Retinal pigment epithelial cell (primary cell): Measurements from ENCODE around the gene SLC24A3.

Experiments used
- DNase-seq: peaks from one replicate; pipeline ENCODE4 v3.0.0-alpha.2; 2010; ENCODE audit warnings: low read depth
- H3K4me3 ChIP-seq: 2 replicates; pipeline ENCODE4 v1.5.1; 2011; ENCODE audit warnings: mild to moderate bottlenecking, low read length, control low read depth, moderate library complexity
- TF ChIP-seq, protein P1 (sequence below): conservative IDR thresholded peaks from 2 replicates; pipeline ENCODE4 v1.5.1; 2011; ENCODE audit warnings: low read depth, low read length, control low read depth, inconsistent platforms

SLC24A3 gene

GRCh38 chr20:19275630-19276071 is 63.2 kb downstream of the SLC24A3 start:
- no peak overlapping the region for H3K4me3 ChIP-seq
- no peak for DNase-seq
- TF ChIP-seq, protein P1, sequence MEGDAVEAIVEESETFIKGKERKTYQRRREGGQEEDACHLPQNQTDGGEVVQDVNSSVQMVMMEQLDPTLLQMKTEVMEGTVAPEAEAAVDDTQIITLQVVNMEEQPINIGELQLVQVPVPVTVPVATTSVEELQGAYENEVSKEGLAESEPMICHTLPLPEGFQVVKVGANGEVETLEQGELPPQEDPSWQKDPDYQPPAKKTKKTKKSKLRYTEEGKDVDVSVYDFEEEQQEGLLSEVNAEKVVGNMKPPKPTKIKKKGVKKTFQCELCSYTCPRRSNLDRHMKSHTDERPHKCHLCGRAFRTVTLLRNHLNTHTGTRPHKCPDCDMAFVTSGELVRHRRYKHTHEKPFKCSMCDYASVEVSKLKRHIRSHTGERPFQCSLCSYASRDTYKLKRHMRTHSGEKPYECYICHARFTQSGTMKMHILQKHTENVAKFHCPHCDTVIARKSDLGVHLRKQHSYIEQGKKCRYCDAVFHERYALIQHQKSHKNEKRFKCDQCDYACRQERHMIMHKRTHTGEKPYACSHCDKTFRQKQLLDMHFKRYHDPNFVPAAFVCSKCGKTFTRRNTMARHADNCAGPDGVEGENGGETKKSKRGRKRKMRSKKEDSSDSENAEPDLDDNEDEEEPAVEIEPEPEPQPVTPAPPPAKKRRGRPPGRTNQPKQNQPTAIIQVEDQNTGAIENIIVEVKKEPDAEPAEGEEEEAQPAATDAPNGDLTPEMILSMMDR = no peak

- DNase-seq = no peak
- TF ChIP-seq, protein P1 = no peak
- H3K4me3 ChIP-seq = no peak overlapping the region
Observed at GRCh38 chr20:19277381-19277780, 64.9 kb downstream of the SLC24A3 start.

DNA sequence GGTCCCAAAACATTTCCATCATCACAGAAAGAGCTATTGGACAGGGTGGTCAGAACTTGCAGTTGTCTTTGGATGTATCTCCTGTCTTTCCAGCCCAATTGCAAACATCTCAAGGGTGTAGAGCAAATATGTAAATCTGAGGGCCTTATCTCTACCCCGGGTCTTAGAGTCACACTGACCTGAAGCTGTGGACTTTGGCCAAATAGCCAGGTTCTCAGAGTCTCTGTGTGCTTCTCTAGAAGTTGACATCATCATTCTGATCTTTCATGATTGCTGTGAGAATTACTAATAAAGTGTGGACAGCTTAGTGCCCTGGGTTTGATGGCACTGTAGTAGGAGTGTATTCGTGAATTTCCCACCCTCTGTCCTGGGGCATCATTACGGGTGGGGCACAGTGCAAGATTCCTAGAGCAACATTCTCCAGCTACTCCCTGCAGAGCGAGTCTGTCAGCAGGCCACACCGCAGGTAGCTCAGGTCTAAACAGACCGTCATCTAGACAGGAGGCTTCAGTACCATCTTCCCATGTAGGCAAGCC is 71.1 kb downstream of the SLC24A3 start:
- no peak overlapping the region for H3K4me3 ChIP-seq
- no peak for DNase-seq
- TF ChIP-seq, protein P1 = no peak

GRCh38 chr20:19284400-19285178 is 72.1 kb downstream of the SLC24A3 start:
- no peak for DNase-seq
- TF ChIP-seq, protein P1 = no peak
- no peak overlapping the region for H3K4me3 ChIP-seq

GRCh38 chr20:19285436-19285835 is 73.0 kb downstream of the SLC24A3 start:
- TF ChIP-seq, protein P1 = no peak
- no peak for DNase-seq
- no peak overlapping the region for H3K4me3 ChIP-seq

DNA sequence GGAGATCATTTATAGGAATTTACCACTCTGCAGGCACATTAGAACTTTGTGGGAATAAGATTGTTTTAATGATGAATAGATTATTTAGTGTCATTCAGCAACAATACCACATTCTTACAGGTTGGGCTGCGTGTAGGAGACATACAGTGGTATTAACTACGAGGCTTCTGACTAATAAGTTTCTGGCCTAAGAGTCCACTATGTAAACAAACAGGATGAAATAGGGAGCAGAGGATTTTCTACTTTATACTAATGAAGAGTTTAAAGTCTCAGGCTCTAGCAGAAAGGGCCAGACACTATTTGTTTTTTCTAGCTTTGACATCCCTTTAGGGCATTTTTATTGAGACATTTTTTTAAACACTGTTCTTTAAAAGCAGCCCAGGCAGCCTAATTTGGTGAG is 75.6 kb downstream of the SLC24A3 start:
- no peak for DNase-seq
- TF ChIP-seq, protein P1 = no peak
- no peak overlapping the region for H3K4me3 ChIP-seq

DNA sequence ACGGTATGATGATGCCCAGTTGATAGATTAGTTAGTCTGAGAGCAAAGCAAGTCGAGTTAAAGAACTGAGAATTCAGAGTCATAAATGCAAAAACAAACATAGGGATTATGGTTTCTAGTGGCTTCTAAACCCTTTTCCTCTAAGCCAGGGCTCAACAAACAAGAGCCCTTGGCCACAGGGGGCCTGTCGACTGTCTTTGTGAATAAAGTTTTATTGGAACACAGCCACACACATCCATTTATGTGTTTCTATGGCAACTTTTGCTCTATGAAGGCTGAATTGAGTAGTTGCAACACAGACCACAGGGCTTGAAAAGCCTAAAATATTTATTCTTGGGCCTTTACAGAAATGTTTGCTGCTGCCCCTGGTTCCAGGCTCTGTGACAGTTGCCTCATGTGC is 76.2 kb downstream of the SLC24A3 start:
- TF ChIP-seq, protein P1 = no peak
- H3K4me3 ChIP-seq = no peak overlapping the region
- DNase-seq = no peak
